Hematopoietic multipotent progenitor cell treated with erythropoietin and hydrocortisone succinate and interleukin-3 and kit ligand, for 17 days (in vitro differentiated cells): ENCODE results near the gene IGFBP2.
A peak's percentile ranks its signal among the peaks of the same experiment; 100 is the strongest.

Source experiments
- DNase-seq: peaks from one replicate; pipeline ENCODE4 v3.0.0-alpha.2; 2015; ENCODE audit warnings: low spot score

The IGFBP2 gene

GRCh38 chr2:216687646-216688045 is 54.4 kb downstream of the IGFBP2 start:
- no peak for DNase-seq

- no peak for DNase-seq
Measured at GRCh38 chr2:216688731-216689340, 55.6 kb downstream of the IGFBP2 start.

- no peak for DNase-seq
Measured at GRCh38 chr2:216689397-216689796, 56.2 kb downstream of the IGFBP2 start.

- DNase-seq = no peak
Measured at GRCh38 chr2:216690456-216690852, 57.2 kb downstream of the IGFBP2 start.

- no peak for DNase-seq
Measured at GRCh38 chr2:216690853-216691741, 57.9 kb downstream of the IGFBP2 start.

GRCh38 chr2:216692636-216693413 is 59.6 kb downstream of the IGFBP2 start:
- no peak for DNase-seq

GRCh38 chr2:216693414-216694080 is 60.3 kb downstream of the IGFBP2 start:
- DNase-seq = no peak

GRCh38 chr2:216694082-216694825 is 61.0 kb downstream of the IGFBP2 start:
- no peak for DNase-seq

GRCh38 chr2:216694826-216695217 is 61.6 kb downstream of the IGFBP2 start:
- DNase-seq = no peak

- no peak for DNase-seq
Measured at GRCh38 chr2:216695401-216695821, 62.2 kb downstream of the IGFBP2 start, which contains the start of gene IGFBP5. Gene IGFBP5, minus strand, starts transcription at chr2:216695549. Its CDS starts 774 bp downstream, at chr2:216694775.

GRCh38 chr2:216696321-216696720 is 63.1 kb downstream of the IGFBP2 start:
- no peak for DNase-seq

GRCh38 chr2:216696751-216697560 is 63.7 kb downstream of the IGFBP2 start:
- DNase-seq = peak; percentile 10

GRCh38 chr2:216698293-216698692 is 65.1 kb downstream of the IGFBP2 start:
- DNase-seq = no peak

- DNase-seq = peak; percentile 32
Measured at GRCh38 chr2:216698895-216699294, 65.7 kb downstream of the IGFBP2 start.

GRCh38 chr2:216700088-216700567 is 66.9 kb downstream of the IGFBP2 start:
- DNase-seq = no peak

GRCh38 chr2:216700781-216701180 is 67.6 kb downstream of the IGFBP2 start:
- no peak for DNase-seq

GRCh38 chr2:216701544-216701943 is 68.3 kb downstream of the IGFBP2 start:
- no peak for DNase-seq

- DNase-seq = no peak
Measured at GRCh38 chr2:216702756-216703155, 69.5 kb downstream of the IGFBP2 start.

GRCh38 chr2:216710551-216711301 is 77.5 kb downstream of the IGFBP2 start:
- no peak for DNase-seq
